ENCODE results near the gene MED13L. TPM values are rescaled to one million over a fixed set of nuclear protein-coding genes. Genes with fewer than 3 reads are reported as not detected.

The MED13L gene
- total and polyA plus RNA-seq, 3 donors from 2014 or later: 56.4 to 173 (median 133) TPM

DNA sequence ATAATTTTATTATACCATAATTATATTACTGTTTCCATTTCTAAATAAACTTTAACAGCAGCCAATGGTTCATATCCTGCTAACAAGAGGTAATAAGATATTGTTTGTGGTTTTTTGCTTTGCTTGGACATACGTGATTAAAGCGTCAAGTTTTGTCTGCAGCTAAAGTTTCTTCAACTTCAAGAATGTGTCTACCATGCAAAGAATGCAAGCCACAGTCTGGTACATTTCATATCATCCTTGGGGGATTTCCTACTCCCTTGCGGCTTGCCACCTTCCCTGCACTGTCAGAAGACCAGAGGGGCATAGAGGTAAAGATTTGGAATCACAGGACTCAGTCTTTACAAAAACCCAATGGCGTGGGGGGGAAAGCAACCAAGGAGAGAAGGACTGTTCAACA is 125.2 kb downstream of the MED13L start:
- intact Hi-C loops (cut with DNase I; ENCODE audit: low total_unique reads): no loop called here
- no peak for DNase-seq

DNA sequence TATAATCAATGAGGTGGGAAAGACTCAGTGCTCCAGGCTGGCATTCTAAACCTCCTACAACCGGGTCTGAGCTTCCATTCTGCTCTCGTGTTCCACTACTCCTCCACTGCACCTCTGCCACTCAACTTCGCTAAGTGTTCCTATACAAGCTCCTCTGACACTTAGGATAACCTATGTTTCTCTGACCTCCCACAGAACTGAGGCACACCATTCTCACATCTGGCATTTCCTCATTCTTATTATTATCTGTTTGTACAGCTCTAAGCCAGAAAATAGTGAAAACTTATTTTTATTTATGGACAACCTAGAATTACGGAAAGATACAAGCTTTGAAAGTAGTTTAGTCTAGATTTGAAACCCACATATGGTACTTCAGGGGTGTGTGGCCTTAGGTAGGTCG is 127.0 kb downstream of the MED13L start:
- TF ChIP-seq, protein P1, sequence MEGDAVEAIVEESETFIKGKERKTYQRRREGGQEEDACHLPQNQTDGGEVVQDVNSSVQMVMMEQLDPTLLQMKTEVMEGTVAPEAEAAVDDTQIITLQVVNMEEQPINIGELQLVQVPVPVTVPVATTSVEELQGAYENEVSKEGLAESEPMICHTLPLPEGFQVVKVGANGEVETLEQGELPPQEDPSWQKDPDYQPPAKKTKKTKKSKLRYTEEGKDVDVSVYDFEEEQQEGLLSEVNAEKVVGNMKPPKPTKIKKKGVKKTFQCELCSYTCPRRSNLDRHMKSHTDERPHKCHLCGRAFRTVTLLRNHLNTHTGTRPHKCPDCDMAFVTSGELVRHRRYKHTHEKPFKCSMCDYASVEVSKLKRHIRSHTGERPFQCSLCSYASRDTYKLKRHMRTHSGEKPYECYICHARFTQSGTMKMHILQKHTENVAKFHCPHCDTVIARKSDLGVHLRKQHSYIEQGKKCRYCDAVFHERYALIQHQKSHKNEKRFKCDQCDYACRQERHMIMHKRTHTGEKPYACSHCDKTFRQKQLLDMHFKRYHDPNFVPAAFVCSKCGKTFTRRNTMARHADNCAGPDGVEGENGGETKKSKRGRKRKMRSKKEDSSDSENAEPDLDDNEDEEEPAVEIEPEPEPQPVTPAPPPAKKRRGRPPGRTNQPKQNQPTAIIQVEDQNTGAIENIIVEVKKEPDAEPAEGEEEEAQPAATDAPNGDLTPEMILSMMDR (IDR thresholded peaks at IDR 0.05): no peak
- no peak for TF ChIP-seq POLR2A (IDR thresholded peaks at IDR 0.05)
- peaks cover 7% of the 10 kb centered on the region for H3K4me1 ChIP-seq
- H3K4me3 ChIP-seq: no peak overlapping the region
- no peak for DNase-seq
- 72 to 75% methylated on average over 5 of the region's 5 CpGs for WGBS, 2 donors
- intact Hi-C loops (cut with DNase I; ENCODE audit: low total_unique reads): no loop called here
- no peaks in the 10 kb centered on the region for H3K9me3 ChIP-seq
- no peak overlapping the region for H3K27ac ChIP-seq
- no peaks in the 10 kb centered on the region for H3K36me3 ChIP-seq (ENCODE audit: low read depth, missing control alignments)
- no peaks in the 10 kb centered on the region for H3K27me3 ChIP-seq

More for the DNA sequence above, 125.2 kb downstream of the MED13L start:
- Histone ChIP-seq H3K4me3 (no peak overlapping the region), H3K4me1 (peaks cover 7% of the 10 kb centered on the region), H3K27me3 (no peaks in the 10 kb centered on the region), H3K27ac (no peak overlapping the region), H3K36me3 (ENCODE audit: low read depth, missing control alignments) (no peaks in the 10 kb centered on the region), H3K9me3 (no peaks in the 10 kb centered on the region)
- WGBS, 2 donors: 68 to 73% methylated on average over 4 of the region's 4 CpGs
- TF ChIP-seq POLR2A (IDR thresholded peaks at IDR 0.05): no peak
- TF ChIP-seq, protein P1 (IDR thresholded peaks at IDR 0.05): no peak

DNA sequence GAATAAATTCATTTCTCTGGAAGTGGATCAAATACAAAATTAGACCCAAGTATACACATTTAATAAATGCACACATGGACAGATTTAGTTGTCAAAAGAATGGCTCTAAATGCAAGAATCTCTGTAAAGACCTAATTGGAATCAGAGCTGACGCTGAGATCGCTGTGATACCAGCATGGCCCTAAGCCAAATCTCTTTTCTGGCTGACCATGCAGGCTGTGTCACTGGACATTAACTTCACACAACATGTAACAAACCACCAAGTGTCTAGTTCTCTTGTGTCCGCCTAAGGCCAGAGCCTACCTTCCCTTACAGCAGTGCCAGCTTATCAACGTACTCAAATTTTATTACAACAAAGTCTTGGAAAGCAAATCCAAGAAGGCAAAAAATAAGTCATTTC is 127.5 kb downstream of the MED13L start:
- no peaks in the 10 kb centered on the region for H3K9me3 ChIP-seq
- H3K4me3 ChIP-seq: no peak overlapping the region
- DNase-seq: no peak
- TF ChIP-seq, protein P1 (IDR thresholded peaks at IDR 0.05): no peak
- TF ChIP-seq POLR2A (IDR thresholded peaks at IDR 0.05): no peak
- no peaks in the 10 kb centered on the region for H3K27me3 ChIP-seq
- H3K36me3 ChIP-seq (ENCODE audit: low read depth, missing control alignments): no peaks in the 10 kb centered on the region
- 67 to 75% methylated on average over 4 of the region's 4 CpGs for WGBS, 2 donors
- H3K4me1 ChIP-seq: peaks cover 7% of the 10 kb centered on the region
- intact Hi-C loops (cut with DNase I; ENCODE audit: low total_unique reads): no loop called here
- no peak overlapping the region for H3K27ac ChIP-seq

DNA sequence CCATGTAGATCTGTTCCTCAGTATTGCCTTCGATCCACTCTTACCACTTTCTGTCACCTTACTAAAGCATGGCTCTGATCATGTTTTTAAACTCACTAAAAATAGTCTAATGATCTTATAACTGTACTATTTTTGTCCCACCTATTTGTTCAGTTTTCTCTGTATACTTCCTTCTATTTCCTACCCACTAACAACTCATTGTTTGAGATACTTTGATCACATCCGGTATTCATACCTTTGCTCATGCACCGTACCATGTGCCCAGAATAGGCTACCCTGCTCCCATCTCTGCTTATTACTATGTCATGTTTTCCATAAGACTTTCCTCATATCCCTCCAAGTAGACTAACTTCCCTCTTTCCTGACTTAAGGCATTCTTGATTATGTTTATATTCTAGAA is 128.6 kb downstream of the MED13L start:
- no peaks in the 10 kb centered on the region for H3K9me3 ChIP-seq
- intact Hi-C loops (cut with DNase I; ENCODE audit: low total_unique reads): no loop called here
- no peak for DNase-seq
- WGBS, 2 donors: 80 to 85% methylated on average over 3 of the region's 3 CpGs
- peaks cover 11% of the 10 kb centered on the region for H3K4me1 ChIP-seq
- no peaks in the 10 kb centered on the region for H3K36me3 ChIP-seq (ENCODE audit: low read depth, missing control alignments)
- H3K27ac ChIP-seq: no peak overlapping the region
- TF ChIP-seq, protein P1 (IDR thresholded peaks at IDR 0.05): no peak
- no peak for TF ChIP-seq POLR2A (IDR thresholded peaks at IDR 0.05)
- no peak overlapping the region for H3K4me3 ChIP-seq
- H3K27me3 ChIP-seq: no peaks in the 10 kb centered on the region

DNA sequence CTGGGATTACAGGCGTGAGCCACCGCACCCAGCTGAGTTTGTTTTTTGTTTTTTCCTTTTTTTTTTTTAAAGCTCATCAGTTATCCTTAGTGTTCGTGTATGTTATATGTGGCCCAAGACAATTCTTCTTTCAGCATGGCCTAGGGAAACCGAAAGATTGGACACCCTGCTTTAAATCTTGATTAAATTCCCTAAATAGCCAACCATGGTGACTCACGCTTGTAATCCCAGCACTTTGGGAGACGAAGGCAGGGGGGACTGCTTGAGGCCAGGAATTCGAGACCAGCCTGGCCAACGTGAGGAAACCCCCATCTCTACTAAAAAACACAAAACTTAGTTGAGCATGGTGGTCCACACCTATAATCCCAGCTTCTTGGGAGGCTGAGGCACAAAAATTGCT is 131.1 kb downstream of the MED13L start:
- 92 to 95% methylated on average over 8 of the region's 8 CpGs for WGBS, 2 donors
- no peak for DNase-seq
- Histone ChIP-seq H3K36me3 (ENCODE audit: low read depth, missing control alignments) (no peaks in the 10 kb centered on the region), H3K27ac (no peak overlapping the region), H3K4me1 (peaks cover 21% of the 10 kb centered on the region), H3K27me3 (no peaks in the 10 kb centered on the region), H3K9me3 (no peaks in the 10 kb centered on the region), H3K4me3 (no peak overlapping the region)
- no peak for TF ChIP-seq POLR2A (IDR thresholded peaks at IDR 0.05)
- TF ChIP-seq, protein P1 (IDR thresholded peaks at IDR 0.05): no peak
- intact Hi-C loops (cut with DNase I; ENCODE audit: low total_unique reads): no loop called here

Data from testis (tissue), 3 donors.